Gastroesophageal sphincter (tissue), 4 donors: ENCODE data around the gene STAT2. TPM values are rescaled to one million over a fixed set of nuclear protein-coding genes. Genes with fewer than 3 reads are reported as not detected.

Experiments used
- ATAC-seq: fragments of 150-250 bp; one replicate; pipeline ENCODE4 v1.9.1; 2016; ENCODE audit warnings: mild to moderate bottlenecking, moderate library complexity
- H3K27ac ChIP-seq, 4 donors: fragments of 200-600 bp; sonication (generic) in 3 of 4; 1 replicate in 3 of 4; 2 replicates in 1 of 4; pipeline ENCODE4 v1.5.1; 2016 to 2019
- H3K27me3 ChIP-seq: fragments of 200-600 bp; sonication (generic); one replicate; pipeline ENCODE4 v1.5.1; 2019
- H3K36me3 ChIP-seq, 2 donors: fragments of 200-600 bp; sonication (generic); one replicate each; pipeline ENCODE4 v1.5.1; 2019; ENCODE audit warnings: control low read depth in 1 of 2
- H3K4me1 ChIP-seq, 3 donors: fragments of 200-600 bp; sonication (generic); 1 replicate in 2 of 3; 2 replicates in 1 of 3; pipeline ENCODE4 v1.5.1; 2016 to 2019; ENCODE audit warnings: control low read depth in 2 of 3
- H3K4me3 ChIP-seq, 2 donors: fragments of 200-600 bp; sonication (generic); one replicate each; pipeline ENCODE4 v1.5.1; 2019; ENCODE audit warnings: mild to moderate bottlenecking in 1 of 2, moderate library complexity in 1 of 2
- H3K9me3 ChIP-seq, 3 donors: fragments of 200-600 bp; sonication (generic); one replicate each; pipeline ENCODE4 v1.5.1; 2017 to 2019; ENCODE audit warnings: control low read depth in 2 of 3
- CTCF ChIP-seq, 4 experiments: fragments of 200-600 bp in 2 of 4; fragments of 450-650 bp in 2 of 4; sonication (generic) in 1 of 4; IDR thresholded peaks; one replicate each; pipeline ENCODE4 v1.5.1; 2017 to 2019; ENCODE audit warnings: antibody characterized with exemption in 4 of 4, mild to moderate bottlenecking in 2 of 4, moderate library complexity in 2 of 4
- EP300 ChIP-seq: sonication (generic); formaldehyde crosslinking; IDR thresholded peaks from one replicate; pipeline ENCODE4 v1.6.1; 2017; ENCODE audit warnings: antibody characterized with exemption, mild to moderate bottlenecking
- POLR2A ChIP-seq, 2 donors: fragments of 450-650 bp; IDR thresholded peaks; one replicate each; pipeline ENCODE4 v1.6.1; 2017; ENCODE audit warnings: antibody characterized with exemption in 2 of 2, mild to moderate bottlenecking in 2 of 2, moderate library complexity in 1 of 2
- POLR2AphosphoS5 ChIP-seq: sonication (generic); formaldehyde crosslinking; IDR thresholded peaks from one replicate; pipeline ENCODE4 v1.6.1; 2017; ENCODE audit warnings: antibody characterized with exemption
- WGBS, 2 donors: methylation state at CpG; one replicate each; pipeline ENCODE4 v1.1.5; 2018; ENCODE audit warnings: low coverage in 1 of 2; 5-methylcytosine and 5-hydroxymethylcytosine counted together
- total RNA-seq, 4 donors: library from RNA; depleted of rRNA; stranded (reverse); fragments of >200 nt; gene quantifications; one replicate each; pipeline ENCODE4 v1.1.0, GENCODE V29; 2016

STAT2 gene
- total RNA-seq, 4 donors from 2014 or later = 55.4 to 94.6 (median 82.7) TPM

- Histone ChIP-seq H3K9me3 (no peaks in the 10 kb centered on the region), H3K27ac (no peak overlapping the region), H3K27me3 (no peaks in the 10 kb centered on the region), H3K4me1 (peaks cover 0 to 9% (median 0%) of the 10 kb centered on the region in 3 donors), H3K4me3 (no peak overlapping the region), H3K36me3 (peaks cover 0 to 84% of the 10 kb centered on the region in 2 donors)
- ATAC-seq = no peak
- 76 to 88% methylated on average over 1 to 2 of the region's 2 CpGs for WGBS, 2 donors
- TF ChIP-seq POLR2AphosphoS5 (no peak), EP300 (no peak), CTCF (IDR thresholded peaks at IDR 0.05) (no peak), POLR2A (IDR thresholded peaks at IDR 0.05) (no peak)
Observed at GRCh38 chr12:56321027-56321426, 38.9 kb downstream of the STAT2 start.

GRCh38 chr12:56317675-56318074 is 42.2 kb downstream of the STAT2 start:
- H3K27me3 ChIP-seq = no peaks in the 10 kb centered on the region
- no peak overlapping the region for H3K4me3 ChIP-seq
- H3K4me1 ChIP-seq = peaks cover 0 to 25% (median 9%) of the 10 kb centered on the region in 3 donors
- H3K9me3 ChIP-seq = no peaks in the 10 kb centered on the region
- no peak overlapping the region for H3K27ac ChIP-seq
- peaks cover 0 to 68% of the 10 kb centered on the region in 2 donors for H3K36me3 ChIP-seq
- TF ChIP-seq POLR2AphosphoS5 (no peak), CTCF (IDR thresholded peaks at IDR 0.05) (no peak), POLR2A (IDR thresholded peaks at IDR 0.05) (no peak), EP300 (no peak)
- 79 to 89% methylated on average over 3 of the region's 3 CpGs for WGBS, 2 donors
- ATAC-seq = no peak

- peak; percentile 98 for ATAC-seq
- H3K4me1 ChIP-seq = peaks cover 0 to 25% (median 9%) of the 10 kb centered on the region in 3 donors
- H3K4me3 ChIP-seq = peak within 1 kb of the TSS; percentile 71 to 89
- H3K9me3 ChIP-seq = no peaks in the 10 kb centered on the region
- peaks cover 0 to 68% of the 10 kb centered on the region in 2 donors for H3K36me3 ChIP-seq
- TF ChIP-seq CTCF (IDR thresholded peaks at IDR 0.05) = peak in 3 of 4 experiments; percentile 16 to 42 (median 29)
- TF ChIP-seq POLR2A (IDR thresholded peaks at IDR 0.05) = peak; percentile 75 to 76
- TF ChIP-seq POLR2AphosphoS5 = peak; percentile 75
- no peak for TF ChIP-seq EP300
- peak within 1 kb of the TSS; percentile 69 to 96 (median 93) for H3K27ac ChIP-seq
- no peaks in the 10 kb centered on the region for H3K27me3 ChIP-seq
- WGBS, 2 donors = 0% methylated on average over 3 to 9 of the region's 62 CpGs
Observed at GRCh38 chr12:56315622-56316473, 44.1 kb downstream of the STAT2 start, which contains the start of gene CNPY2. Gene CNPY2, minus strand, starts transcription at chr12:56315988. Its CDS starts 771 bp downstream, at chr12:56315217.

GRCh38 chr12:56315249-56315621 is 44.7 kb downstream of the STAT2 start:
- WGBS, 2 donors = no CpG with 5 or more reads among the region's 11 CpGs
- no peak for ATAC-seq
- H3K36me3 ChIP-seq = peaks cover 0 to 68% of the 10 kb centered on the region in 2 donors
- no peaks in the 10 kb centered on the region for H3K27me3 ChIP-seq
- H3K27ac ChIP-seq = peak overlapping the region; percentile 69 to 96 (median 93)
- H3K4me1 ChIP-seq = peaks cover 0 to 25% (median 9%) of the 10 kb centered on the region in 3 donors
- H3K4me3 ChIP-seq = peak overlapping the region; percentile 71 to 89
- no peak for TF ChIP-seq POLR2A (IDR thresholded peaks at IDR 0.05)
- TF ChIP-seq EP300 = no peak
- no peak for TF ChIP-seq CTCF (IDR thresholded peaks at IDR 0.05)
- no peak for TF ChIP-seq POLR2AphosphoS5
- no peaks in the 10 kb centered on the region for H3K9me3 ChIP-seq
